ENCODE results near the gene GABRQ.
"Not testable (repeated sequence)": the region's sequence is repeated elsewhere in the genome, so short reads cannot be mapped to it uniquely, and the experiment has no call there.

DNA sequence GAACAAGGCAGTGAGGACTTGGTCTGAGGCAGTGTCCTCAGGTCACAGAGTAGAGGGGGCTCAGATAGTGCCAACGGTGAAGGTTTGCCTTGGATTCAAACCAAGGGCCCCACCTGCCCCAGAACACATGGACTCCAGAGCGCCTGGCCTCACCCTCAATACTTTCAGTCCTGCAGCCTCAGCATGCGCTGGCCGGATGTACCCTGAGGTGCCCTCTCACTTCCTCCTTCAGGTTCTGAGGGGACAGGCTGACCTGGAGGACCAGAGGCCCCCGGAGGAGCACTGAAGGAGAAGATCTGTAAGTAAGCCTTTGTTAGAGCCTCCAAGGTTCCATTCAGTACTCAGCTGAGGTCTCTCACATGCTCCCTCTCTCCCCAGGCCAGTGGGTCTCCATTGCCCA, 62.7 kb downstream of the GABRQ start:
- TF ChIP-seq, protein P1, sequence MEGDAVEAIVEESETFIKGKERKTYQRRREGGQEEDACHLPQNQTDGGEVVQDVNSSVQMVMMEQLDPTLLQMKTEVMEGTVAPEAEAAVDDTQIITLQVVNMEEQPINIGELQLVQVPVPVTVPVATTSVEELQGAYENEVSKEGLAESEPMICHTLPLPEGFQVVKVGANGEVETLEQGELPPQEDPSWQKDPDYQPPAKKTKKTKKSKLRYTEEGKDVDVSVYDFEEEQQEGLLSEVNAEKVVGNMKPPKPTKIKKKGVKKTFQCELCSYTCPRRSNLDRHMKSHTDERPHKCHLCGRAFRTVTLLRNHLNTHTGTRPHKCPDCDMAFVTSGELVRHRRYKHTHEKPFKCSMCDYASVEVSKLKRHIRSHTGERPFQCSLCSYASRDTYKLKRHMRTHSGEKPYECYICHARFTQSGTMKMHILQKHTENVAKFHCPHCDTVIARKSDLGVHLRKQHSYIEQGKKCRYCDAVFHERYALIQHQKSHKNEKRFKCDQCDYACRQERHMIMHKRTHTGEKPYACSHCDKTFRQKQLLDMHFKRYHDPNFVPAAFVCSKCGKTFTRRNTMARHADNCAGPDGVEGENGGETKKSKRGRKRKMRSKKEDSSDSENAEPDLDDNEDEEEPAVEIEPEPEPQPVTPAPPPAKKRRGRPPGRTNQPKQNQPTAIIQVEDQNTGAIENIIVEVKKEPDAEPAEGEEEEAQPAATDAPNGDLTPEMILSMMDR (conservative IDR thresholded peaks at IDR 0.05), result not testable (repeated sequence)
- not testable (repeated sequence) for TF ChIP-seq EZH2 (IDR thresholded peaks at IDR 0.05; ENCODE audit: low read depth)

Measured in PC-9 (cell line).